GM23338 (cell line): ENCODE measurements around the gene THRB. TPM values are rescaled to one million over a fixed set of nuclear protein-coding genes. Genes with fewer than 3 reads are reported as not detected.

Experiments
- ATAC-seq: fragments of 200-7000 bp; cut with Tn5 transposase; 3 replicates; pipeline ENCODE4 v1.9.1; 2020
- DNase-seq: peaks from one replicate; pipeline ENCODE4 v3.0.0-alpha.2; 2015; ENCODE audit warnings: low spot score
- H2AFZ ChIP-seq: fragments of 200-600 bp; sonication (generic); 2 replicates; pipeline ENCODE4 v1.8.0; 2016; ENCODE audit warnings: antibody characterized with exemption, mild to moderate bottlenecking, moderate library complexity
- H3F3A ChIP-seq: fragments of 200-600 bp; sonication (generic); replicated peaks from 2 replicates; pipeline ENCODE4 v1.8.0; 2017; ENCODE audit warnings: antibody characterized with exemption, mixed run types, low read depth
- H3K27ac ChIP-seq: fragments of 200-600 bp; sonication (generic); 2 replicates; pipeline ENCODE4 v1.6.1; 2016; ENCODE audit warnings: low read depth
- H3K27me3 ChIP-seq: fragments of 200-600 bp; sonication (generic); 2 replicates; pipeline ENCODE4 v1.8.0; 2016; ENCODE audit warnings: mild to moderate bottlenecking, mixed run types, moderate library complexity; ENCODE audit not compliant: insufficient read depth
- H3K36me3 ChIP-seq: fragments of 200-600 bp; sonication (generic); 2 replicates; pipeline ENCODE4 v1.8.0; 2016; ENCODE audit warnings: mild to moderate bottlenecking; ENCODE audit not compliant: insufficient read depth
- H3K4me1 ChIP-seq: fragments of 200-600 bp; sonication (generic); 2 replicates; pipeline ENCODE4 v1.8.0; 2016; ENCODE audit warnings: mild to moderate bottlenecking, moderate library complexity; ENCODE audit not compliant: insufficient read depth
- H3K4me2 ChIP-seq: fragments of 200-600 bp; sonication (generic); 2 replicates; pipeline ENCODE4 v1.7.1; 2017; ENCODE audit warnings: mixed run types
- H3K4me3 ChIP-seq: fragments of 200-600 bp; sonication (generic); 2 replicates; pipeline ENCODE4 v1.6.1; 2016; ENCODE audit warnings: mixed run types
- H3K79me2 ChIP-seq: fragments of 200-600 bp; sonication (generic); replicated peaks from 2 replicates; pipeline ENCODE4 v1.8.0; 2017; ENCODE audit warnings: mild to moderate bottlenecking; ENCODE audit not compliant: insufficient read depth
- H3K9me2 ChIP-seq: fragments of 200-600 bp; sonication (generic); 2 replicates; pipeline ENCODE4 v1.8.0; 2017; ENCODE audit not compliant: insufficient read depth
- H4K20me1 ChIP-seq: fragments of 200-600 bp; sonication (generic); replicated peaks from 2 replicates; pipeline ENCODE4 v1.8.0; 2017; ENCODE audit warnings: mild to moderate bottlenecking; ENCODE audit not compliant: insufficient read depth
- H3K27ac Mint-ChIP-seq: 2 replicates; pipeline ENCODE4 v1.8.0; 2020; ENCODE audit warnings: inconsistent platforms, mild to moderate bottlenecking, moderate library complexity, mixed read lengths
- H3K27me3 Mint-ChIP-seq: 3 replicates; pipeline ENCODE4 v1.8.0; 2022; ENCODE audit warnings: low read depth, mild to moderate bottlenecking, moderate library complexity, mixed read lengths, inconsistent platforms; ENCODE audit not compliant: insufficient read depth, poor library complexity
- H3K36me3 Mint-ChIP-seq: 3 replicates; pipeline ENCODE4 v1.8.0; 2021; ENCODE audit warnings: low read depth, mild to moderate bottlenecking, inconsistent platforms, moderate library complexity, mixed read lengths
- H3K4me1 Mint-ChIP-seq: 3 replicates; pipeline ENCODE4 v1.8.0; 2020; ENCODE audit warnings: mild to moderate bottlenecking, inconsistent platforms, mixed read lengths
- H3K4me3 Mint-ChIP-seq: 3 replicates; pipeline ENCODE4 v1.8.0; 2021; ENCODE audit warnings: moderate library complexity, mild to moderate bottlenecking, inconsistent platforms, mixed read lengths
- H3K9me3 Mint-ChIP-seq: 3 replicates; pipeline ENCODE4 v1.8.0; 2020; ENCODE audit warnings: moderate library complexity, mild to moderate bottlenecking, inconsistent platforms, mixed read lengths
- CREB1 ChIP-seq: fragments of 250-450 bp; sonication (Bioruptor Pico); IDR thresholded peaks from 2 replicates; pipeline ENCODE4 v1.5.0; 2020; ENCODE audit warnings: low read depth, mild to moderate bottlenecking, moderate library complexity
- EZH2 ChIP-seq: fragments of 200-600 bp; sonication (generic); IDR thresholded peaks from one replicate; pipeline ENCODE4 v1.8.0; 2017; ENCODE audit warnings: antibody characterized with exemption, mild to moderate bottlenecking, low read depth; ENCODE audit not compliant: unreplicated experiment
- EZH2phosphoT487 ChIP-seq: fragments of 200-600 bp; sonication (generic); IDR thresholded peaks from one replicate; pipeline ENCODE4 v1.8.1; 2018; ENCODE audit warnings: antibody characterized with exemption; ENCODE audit not compliant: unreplicated experiment
- JUNB ChIP-seq: IDR thresholded peaks from one replicate; pipeline ENCODE4 v1.6.1; 2016; ENCODE audit warnings: antibody characterized with exemption; ENCODE audit not compliant: unreplicated experiment
- NANOG ChIP-seq: IDR thresholded peaks from 2 replicates; pipeline ENCODE4 v1.6.1; 2016; ENCODE audit warnings: antibody characterized with exemption, borderline replicate concordance
- POLR2AphosphoS5 ChIP-seq: IDR thresholded peaks from 2 replicates; pipeline ENCODE4 v1.6.1; 2016; ENCODE audit warnings: antibody characterized with exemption, low read depth
- STAT1 ChIP-seq: IDR thresholded peaks from one replicate; pipeline ENCODE4 v1.6.1; 2016; ENCODE audit warnings: antibody characterized with exemption; ENCODE audit not compliant: unreplicated experiment
- ZNF114 ChIP-seq: fragments of 250-450 bp; sonication (Bioruptor Pico); IDR thresholded peaks from 2 replicates; pipeline ENCODE4 v1.5.0; 2020; ENCODE audit warnings: mild to moderate bottlenecking, moderate library complexity
- polyA plus RNA-seq: library from polyadenylated mRNA; unstranded; fragments of >200 nt; fragmentation: Nextera tagmentation; extraction: Ambion mirVana; gene quantifications from 2 replicates; pipeline ENCODE4 v1.2.1, GENCODE V29; 2016
- total RNA-seq: library from RNA; depleted of rRNA; stranded (reverse); fragments of >200 nt; shearing (Covaris generic); gene quantifications from 2 replicates; pipeline ENCODE4 v1.2.3, GENCODE V29; 2014
- TF ChIP-seq, protein P1 (sequence below): IDR thresholded peaks from one replicate; pipeline ENCODE4 v1.6.1; 2018; ENCODE audit warnings: antibody characterized with exemption; ENCODE audit not compliant: unreplicated experiment
- TF ChIP-seq, protein P2 (sequence below): fragments of 250-450 bp; sonication (Bioruptor Pico); IDR thresholded peaks from 2 replicates; pipeline ENCODE4 v1.5.0; 2020; ENCODE audit warnings: mild to moderate bottlenecking, moderate library complexity
- TF ChIP-seq, protein P3 (sequence below): IDR thresholded peaks from 2 replicates; pipeline ENCODE4 v1.6.1; 2016; ENCODE audit warnings: antibody characterized with exemption

Gene THRB
- total and polyA plus RNA-seq, 2 experiments from 2014 or later, result 1.7 to 3.2 TPM

DNA sequence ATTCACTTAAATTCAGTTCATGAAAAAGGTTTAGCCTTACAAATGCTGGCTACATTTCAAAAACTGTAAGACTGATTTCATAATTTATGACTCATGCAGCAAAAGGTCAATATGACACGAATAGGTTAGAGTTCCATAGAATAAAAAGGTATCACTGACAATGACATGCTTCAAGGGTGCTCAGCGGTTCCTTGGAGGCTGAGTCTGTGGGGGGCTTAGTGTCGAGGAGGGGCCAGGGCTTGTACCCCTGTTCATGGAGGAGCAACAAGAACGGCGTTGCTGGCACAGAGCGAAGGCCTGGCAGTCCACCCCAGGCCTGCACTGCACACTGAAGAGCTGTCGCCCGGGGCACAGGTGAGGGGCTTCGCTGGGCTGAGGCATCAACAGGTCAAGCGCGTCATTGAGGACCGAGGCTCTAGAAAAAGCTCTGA lies 375.3 kb downstream of the THRB start (continued):
- TF ChIP-seq, protein P1, sequence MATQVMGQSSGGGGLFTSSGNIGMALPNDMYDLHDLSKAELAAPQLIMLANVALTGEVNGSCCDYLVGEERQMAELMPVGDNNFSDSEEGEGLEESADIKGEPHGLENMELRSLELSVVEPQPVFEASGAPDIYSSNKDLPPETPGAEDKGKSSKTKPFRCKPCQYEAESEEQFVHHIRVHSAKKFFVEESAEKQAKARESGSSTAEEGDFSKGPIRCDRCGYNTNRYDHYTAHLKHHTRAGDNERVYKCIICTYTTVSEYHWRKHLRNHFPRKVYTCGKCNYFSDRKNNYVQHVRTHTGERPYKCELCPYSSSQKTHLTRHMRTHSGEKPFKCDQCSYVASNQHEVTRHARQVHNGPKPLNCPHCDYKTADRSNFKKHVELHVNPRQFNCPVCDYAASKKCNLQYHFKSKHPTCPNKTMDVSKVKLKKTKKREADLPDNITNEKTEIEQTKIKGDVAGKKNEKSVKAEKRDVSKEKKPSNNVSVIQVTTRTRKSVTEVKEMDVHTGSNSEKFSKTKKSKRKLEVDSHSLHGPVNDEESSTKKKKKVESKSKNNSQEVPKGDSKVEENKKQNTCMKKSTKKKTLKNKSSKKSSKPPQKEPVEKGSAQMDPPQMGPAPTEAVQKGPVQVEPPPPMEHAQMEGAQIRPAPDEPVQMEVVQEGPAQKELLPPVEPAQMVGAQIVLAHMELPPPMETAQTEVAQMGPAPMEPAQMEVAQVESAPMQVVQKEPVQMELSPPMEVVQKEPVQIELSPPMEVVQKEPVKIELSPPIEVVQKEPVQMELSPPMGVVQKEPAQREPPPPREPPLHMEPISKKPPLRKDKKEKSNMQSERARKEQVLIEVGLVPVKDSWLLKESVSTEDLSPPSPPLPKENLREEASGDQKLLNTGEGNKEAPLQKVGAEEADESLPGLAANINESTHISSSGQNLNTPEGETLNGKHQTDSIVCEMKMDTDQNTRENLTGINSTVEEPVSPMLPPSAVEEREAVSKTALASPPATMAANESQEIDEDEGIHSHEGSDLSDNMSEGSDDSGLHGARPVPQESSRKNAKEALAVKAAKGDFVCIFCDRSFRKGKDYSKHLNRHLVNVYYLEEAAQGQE, result no peak
- TF ChIP-seq JUNB, result no peak
- TF ChIP-seq EZH2, result no peak
- no peak for TF ChIP-seq NANOG

DNA sequence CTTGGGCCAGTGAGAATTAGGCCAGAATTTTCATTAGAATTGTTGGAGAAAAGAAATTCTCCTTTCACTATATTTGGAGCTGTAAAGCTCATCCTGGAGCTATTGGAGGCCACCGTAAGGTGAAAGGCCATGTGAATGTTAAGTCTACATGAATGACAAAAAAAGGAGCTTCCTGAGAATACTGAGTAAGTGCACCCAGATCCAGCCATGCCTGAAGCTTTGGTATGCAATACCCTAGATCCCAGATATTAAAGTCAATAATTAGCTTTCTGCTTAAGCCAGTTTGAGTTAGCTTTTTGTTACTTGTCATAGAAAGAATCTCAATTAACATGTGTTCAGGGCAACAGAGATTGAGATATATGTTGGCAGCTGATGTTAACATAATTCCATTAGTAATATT lies 377.1 kb downstream of the THRB start:
- no peaks in the 10 kb centered on the region for H3K27me3 ChIP-seq
- H2AFZ ChIP-seq, result no peak overlapping the region
- H3K9me2 ChIP-seq, result peaks cover 4% of the 10 kb centered on the region; the same call in 1 of the 2 replicates
- ATAC-seq (no peak), DNase-seq (no peak)
- no peaks in the 10 kb centered on the region for H3K27me3 Mint-ChIP-seq
- no peaks in the 10 kb centered on the region for H3K79me2 ChIP-seq
- no peak overlapping the region for H3K4me2 ChIP-seq
- H3F3A ChIP-seq, result no peaks in the 10 kb centered on the region
- H3K27ac Mint-ChIP-seq, result no peak overlapping the region
- peaks cover 3% of the 10 kb centered on the region; the same call in 2 of the 3 replicates for H3K4me1 Mint-ChIP-seq
- H3K4me3 Mint-ChIP-seq, result no peak overlapping the region
- H3K4me1 ChIP-seq, result no peaks in the 10 kb centered on the region
- H3K27ac ChIP-seq, result no peak overlapping the region
- no peaks in the 10 kb centered on the region for H3K36me3 Mint-ChIP-seq
- no peak overlapping the region for H3K4me3 ChIP-seq
- no peaks in the 10 kb centered on the region for H4K20me1 ChIP-seq
- no peaks in the 10 kb centered on the region for H3K36me3 ChIP-seq
- no peaks in the 10 kb centered on the region for H3K9me3 Mint-ChIP-seq
- TF ChIP-seq, protein P1, result no peak
- TF ChIP-seq EZH2 (no peak), POLR2AphosphoS5 (no peak), ZNF114 (CRISPR knock-in tag) (no peak), CREB1 (no peak), JUNB (no peak), STAT1 (no peak), EZH2phosphoT487 (no peak)
- TF ChIP-seq, protein P2, sequence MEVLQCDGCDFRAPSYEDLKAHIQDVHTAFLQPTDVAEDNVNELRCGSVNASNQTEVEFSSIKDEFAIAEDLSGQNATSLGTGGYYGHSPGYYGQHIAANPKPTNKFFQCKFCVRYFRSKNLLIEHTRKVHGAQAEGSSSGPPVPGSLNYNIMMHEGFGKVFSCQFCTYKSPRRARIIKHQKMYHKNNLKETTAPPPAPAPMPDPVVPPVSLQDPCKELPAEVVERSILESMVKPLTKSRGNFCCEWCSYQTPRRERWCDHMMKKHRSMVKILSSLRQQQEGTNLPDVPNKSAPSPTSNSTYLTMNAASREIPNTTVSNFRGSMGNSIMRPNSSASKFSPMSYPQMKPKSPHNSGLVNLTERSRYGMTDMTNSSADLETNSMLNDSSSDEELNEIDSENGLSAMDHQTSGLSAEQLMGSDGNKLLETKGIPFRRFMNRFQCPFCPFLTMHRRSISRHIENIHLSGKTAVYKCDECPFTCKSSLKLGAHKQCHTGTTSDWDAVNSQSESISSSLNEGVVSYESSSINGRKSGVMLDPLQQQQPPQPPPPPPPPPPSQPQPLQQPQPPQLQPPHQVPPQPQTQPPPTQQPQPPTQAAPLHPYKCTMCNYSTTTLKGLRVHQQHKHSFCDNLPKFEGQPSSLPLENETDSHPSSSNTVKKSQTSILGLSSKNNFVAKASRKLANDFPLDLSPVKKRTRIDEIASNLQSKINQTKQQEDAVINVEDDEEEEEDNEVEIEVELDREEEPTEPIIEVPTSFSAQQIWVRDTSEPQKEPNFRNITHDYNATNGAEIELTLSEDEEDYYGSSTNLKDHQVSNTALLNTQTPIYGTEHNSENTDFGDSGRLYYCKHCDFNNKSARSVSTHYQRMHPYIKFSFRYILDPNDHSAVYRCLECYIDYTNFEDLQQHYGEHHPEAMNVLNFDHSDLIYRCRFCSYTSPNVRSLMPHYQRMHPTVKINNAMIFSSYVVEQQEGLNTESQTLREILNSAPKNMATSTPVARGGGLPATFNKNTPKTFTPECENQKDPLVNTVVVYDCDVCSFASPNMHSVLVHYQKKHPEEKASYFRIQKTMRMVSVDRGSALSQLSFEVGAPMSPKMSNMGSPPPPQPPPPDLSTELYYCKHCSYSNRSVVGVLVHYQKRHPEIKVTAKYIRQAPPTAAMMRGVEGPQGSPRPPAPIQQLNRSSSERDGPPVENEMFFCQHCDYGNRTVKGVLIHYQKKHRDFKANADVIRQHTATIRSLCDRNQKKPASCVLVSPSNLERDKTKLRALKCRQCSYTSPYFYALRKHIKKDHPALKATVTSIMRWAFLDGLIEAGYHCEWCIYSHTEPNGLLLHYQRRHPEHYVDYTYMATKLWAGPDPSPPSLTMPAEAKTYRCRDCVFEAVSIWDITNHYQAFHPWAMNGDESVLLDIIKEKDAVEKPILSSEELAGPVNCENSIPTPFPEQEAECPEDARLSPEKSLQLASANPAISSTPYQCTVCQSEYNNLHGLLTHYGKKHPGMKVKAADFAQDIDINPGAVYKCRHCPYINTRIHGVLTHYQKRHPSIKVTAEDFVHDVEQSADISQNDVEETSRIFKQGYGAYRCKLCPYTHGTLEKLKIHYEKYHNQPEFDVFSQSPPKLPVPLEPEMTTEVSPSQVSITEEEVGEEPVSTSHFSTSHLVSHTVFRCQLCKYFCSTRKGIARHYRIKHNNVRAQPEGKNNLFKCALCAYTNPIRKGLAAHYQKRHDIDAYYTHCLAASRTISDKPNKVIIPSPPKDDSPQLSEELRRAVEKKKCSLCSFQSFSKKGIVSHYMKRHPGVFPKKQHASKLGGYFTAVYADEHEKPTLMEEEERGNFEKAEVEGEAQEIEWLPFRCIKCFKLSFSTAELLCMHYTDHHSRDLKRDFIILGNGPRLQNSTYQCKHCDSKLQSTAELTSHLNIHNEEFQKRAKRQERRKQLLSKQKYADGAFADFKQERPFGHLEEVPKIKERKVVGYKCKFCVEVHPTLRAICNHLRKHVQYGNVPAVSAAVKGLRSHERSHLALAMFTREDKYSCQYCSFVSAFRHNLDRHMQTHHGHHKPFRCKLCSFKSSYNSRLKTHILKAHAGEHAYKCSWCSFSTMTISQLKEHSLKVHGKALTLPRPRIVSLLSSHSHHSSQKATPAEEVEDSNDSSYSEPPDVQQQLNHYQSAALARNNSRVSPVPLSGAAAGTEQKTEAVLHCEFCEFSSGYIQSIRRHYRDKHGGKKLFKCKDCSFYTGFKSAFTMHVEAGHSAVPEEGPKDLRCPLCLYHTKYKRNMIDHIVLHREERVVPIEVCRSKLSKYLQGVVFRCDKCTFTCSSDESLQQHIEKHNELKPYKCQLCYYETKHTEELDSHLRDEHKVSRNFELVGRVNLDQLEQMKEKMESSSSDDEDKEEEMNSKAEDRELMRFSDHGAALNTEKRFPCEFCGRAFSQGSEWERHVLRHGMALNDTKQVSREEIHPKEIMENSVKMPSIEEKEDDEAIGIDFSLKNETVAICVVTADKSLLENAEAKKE (CRISPR knock-in tag), result no peak
- TF ChIP-seq, protein P3, sequence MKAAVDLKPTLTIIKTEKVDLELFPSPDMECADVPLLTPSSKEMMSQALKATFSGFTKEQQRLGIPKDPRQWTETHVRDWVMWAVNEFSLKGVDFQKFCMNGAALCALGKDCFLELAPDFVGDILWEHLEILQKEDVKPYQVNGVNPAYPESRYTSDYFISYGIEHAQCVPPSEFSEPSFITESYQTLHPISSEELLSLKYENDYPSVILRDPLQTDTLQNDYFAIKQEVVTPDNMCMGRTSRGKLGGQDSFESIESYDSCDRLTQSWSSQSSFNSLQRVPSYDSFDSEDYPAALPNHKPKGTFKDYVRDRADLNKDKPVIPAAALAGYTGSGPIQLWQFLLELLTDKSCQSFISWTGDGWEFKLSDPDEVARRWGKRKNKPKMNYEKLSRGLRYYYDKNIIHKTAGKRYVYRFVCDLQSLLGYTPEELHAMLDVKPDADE, result no peak
